CD4-positive, alpha-beta T cell treated with Interleukin-15 for 4 hours (primary cell): ENCODE measurements around the gene ICA1.
"Not testable (repeated sequence)": the region's sequence is repeated elsewhere in the genome, so short reads cannot be mapped to it uniquely, and the experiment has no call there.

Experiments
- DNase-seq: peaks from one replicate; pipeline ENCODE4 v3.0.0-alpha.2; 2020; ENCODE audit warnings: low spot score

Gene ICA1

GRCh38 chr7:8261711-8262695 lies at the start of gene ICA1:
ICA1 (minus strand) TSS chr7:8262167; CDS start chr7:8235926, 26,241 bp downstream.
- DNase-seq: no peak

GRCh38 chr7:8310876-8311275 lies 48.9 kb upstream of the ICA1 start:
- no peak for DNase-seq

GRCh38 chr7:8305625-8306388 lies 43.8 kb upstream of the ICA1 start:
- DNase-seq: no peak

GRCh38 chr7:8305104-8305503 lies 43.1 kb upstream of the ICA1 start:
- no peak for DNase-seq

GRCh38 chr7:8303904-8304528 lies 42.0 kb upstream of the ICA1 start:
- DNase-seq: no peak

GRCh38 chr7:8297023-8297422 lies 35.1 kb upstream of the ICA1 start:
- not testable (repeated sequence) for DNase-seq

GRCh38 chr7:8296362-8296659 lies 34.3 kb upstream of the ICA1 start:
- DNase-seq: no peak

GRCh38 chr7:8295638-8296361 lies 33.8 kb upstream of the ICA1 start:
- DNase-seq: peak; percentile 63

GRCh38 chr7:8291397-8292141 lies 29.6 kb upstream of the ICA1 start:
- DNase-seq: no peak

- no peak for DNase-seq
Measured at GRCh38 chr7:8290645-8291308, 28.8 kb upstream of the ICA1 start.

GRCh38 chr7:8286118-8286517 lies 24.2 kb upstream of the ICA1 start:
- DNase-seq: no peak

GRCh38 chr7:8285155-8285554 lies 23.2 kb upstream of the ICA1 start:
- no peak for DNase-seq

GRCh38 chr7:8284606-8285005 lies 22.6 kb upstream of the ICA1 start:
- DNase-seq: no peak

GRCh38 chr7:8283968-8284367 lies 22.0 kb upstream of the ICA1 start:
- DNase-seq: no peak

GRCh38 chr7:8282871-8283270 lies 20.9 kb upstream of the ICA1 start:
- DNase-seq: no peak

GRCh38 chr7:8282162-8282561 lies 20.2 kb upstream of the ICA1 start:
- DNase-seq: no peak

GRCh38 chr7:8278183-8278582 lies 16.2 kb upstream of the ICA1 start:
- DNase-seq: no peak

GRCh38 chr7:8277394-8277982 lies 15.5 kb upstream of the ICA1 start:
- no peak for DNase-seq

- no peak for DNase-seq
Measured at GRCh38 chr7:8274589-8274988, 12.6 kb upstream of the ICA1 start.

- no peak for DNase-seq
Measured at GRCh38 chr7:8271960-8272359, 10.0 kb upstream of the ICA1 start.
